Uterus (tissue), 4 donors: ENCODE results near the gene FOXO1. TPM values are rescaled to one million over a fixed set of nuclear protein-coding genes. Genes with fewer than 3 reads are reported as not detected.
A peak's percentile ranks its signal among the peaks of the same experiment; 100 is the strongest.

Experiments used
- DNase-seq, 2 donors: peaks; one replicate each; pipeline ENCODE4 v3.0.0-alpha.2; 2019 to 2020
- H3K27ac ChIP-seq, 2 donors: fragments of 200-600 bp; sonication (generic); 1 replicate in 1 of 2; 2 replicates in 1 of 2; pipeline ENCODE4 v1.5.1; 2016 to 2018
- H3K27me3 ChIP-seq, 2 donors: fragments of 200-600 bp; sonication (generic); one replicate each; pipeline ENCODE4 v1.5.1; 2018 to 2019; ENCODE audit warnings: control low read depth in 1 of 2
- H3K36me3 ChIP-seq, 2 donors: fragments of 200-600 bp; sonication (generic); one replicate each; pipeline ENCODE4 v1.5.1; 2019; ENCODE audit warnings: control low read depth in 1 of 2
- H3K4me1 ChIP-seq, 2 donors: fragments of 200-600 bp; sonication (generic); one replicate each; pipeline ENCODE4 v1.5.1; 2018 to 2019; ENCODE audit warnings: control low read depth in 1 of 2
- H3K4me3 ChIP-seq, 2 donors: fragments of 200-600 bp; sonication (generic); 1 replicate in 1 of 2; 2 replicates in 1 of 2; pipeline ENCODE4 v1.5.1; 2018 to 2019; ENCODE audit warnings: mild to moderate bottlenecking in 1 of 2
- H3K9me3 ChIP-seq, 2 donors: fragments of 200-600 bp; sonication (generic); one replicate each; pipeline ENCODE4 v1.5.1; 2019; ENCODE audit warnings: control low read depth in 1 of 2
- POLR2A ChIP-seq, 2 donors: fragments of 450-650 bp; IDR thresholded peaks; one replicate each; pipeline ENCODE4 v1.6.1; 2016; ENCODE audit warnings: antibody characterized with exemption in 2 of 2, mild to moderate bottlenecking in 1 of 2, moderate library complexity in 1 of 2
- intact Hi-C: fragments of 100-400 bp; cut with DNase I; formaldehyde crosslinking; loops from one replicate; pipeline ENCODE4 v1.15.1; 2023; ENCODE audit warnings: low total_unique reads
- total RNA-seq, 4 donors: library from RNA; depleted of rRNA in 3 of 4; stranded (reverse); fragments of >200 nt in 3 of 4; gene quantifications; one replicate each; pipeline versions ENCODE4 v1.1.0 to v1.2.4, GENCODE V29; 2014 to 2023
- TF ChIP-seq, protein P1 (sequence below), 4 experiments: fragments of 200-600 bp in 2 of 4; fragments of 450-650 bp in 2 of 4; sonication (generic) in 2 of 4; IDR thresholded peaks; one replicate each; pipeline ENCODE4 v1.5.1; 2016 to 2019; ENCODE audit warnings: antibody characterized with exemption in 4 of 4, mild to moderate bottlenecking in 2 of 4, moderate library complexity in 1 of 4
- donor health status: DM: yes; HTN: yes; CAD: no.

The FOXO1 gene
- total RNA-seq, 4 donors from 2014 or later = 46.8 to 130 (median 60.9) TPM

DNA sequence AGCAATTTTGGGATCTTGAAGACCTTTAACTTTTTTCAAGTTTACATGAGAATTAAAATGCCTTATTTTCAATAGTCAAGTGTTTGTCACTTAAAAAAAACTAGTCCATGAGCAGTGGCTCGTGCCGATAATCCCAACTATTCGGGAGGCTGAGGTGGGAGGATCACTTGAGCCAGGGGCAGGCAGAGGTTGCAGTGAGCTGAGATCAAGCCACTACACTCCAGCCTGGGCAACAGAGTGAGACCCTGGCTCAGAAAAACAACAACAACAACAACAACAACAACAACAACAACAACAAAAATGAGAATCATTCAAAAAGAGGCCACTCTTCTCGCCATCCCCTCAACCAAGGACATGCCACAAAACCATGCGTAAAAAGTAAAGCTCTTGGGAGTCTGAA, 5.7 kb downstream of the FOXO1 start:
- H3K27ac ChIP-seq = peak overlapping the region; percentile 100
- intact Hi-C loops = no loop called here
- H3K9me3 ChIP-seq = no peaks in the 10 kb centered on the region
- H3K4me1 ChIP-seq = no peaks in the 10 kb centered on the region
- H3K27me3 ChIP-seq = no peaks in the 10 kb centered on the region
- H3K36me3 ChIP-seq = no peaks in the 10 kb centered on the region
- peak overlapping the region in 1 of 2 donors; percentile 18 for H3K4me3 ChIP-seq
- DNase-seq = no peak
- no peak for TF ChIP-seq POLR2A (IDR thresholded peaks at IDR 0.05)
- TF ChIP-seq, protein P1, sequence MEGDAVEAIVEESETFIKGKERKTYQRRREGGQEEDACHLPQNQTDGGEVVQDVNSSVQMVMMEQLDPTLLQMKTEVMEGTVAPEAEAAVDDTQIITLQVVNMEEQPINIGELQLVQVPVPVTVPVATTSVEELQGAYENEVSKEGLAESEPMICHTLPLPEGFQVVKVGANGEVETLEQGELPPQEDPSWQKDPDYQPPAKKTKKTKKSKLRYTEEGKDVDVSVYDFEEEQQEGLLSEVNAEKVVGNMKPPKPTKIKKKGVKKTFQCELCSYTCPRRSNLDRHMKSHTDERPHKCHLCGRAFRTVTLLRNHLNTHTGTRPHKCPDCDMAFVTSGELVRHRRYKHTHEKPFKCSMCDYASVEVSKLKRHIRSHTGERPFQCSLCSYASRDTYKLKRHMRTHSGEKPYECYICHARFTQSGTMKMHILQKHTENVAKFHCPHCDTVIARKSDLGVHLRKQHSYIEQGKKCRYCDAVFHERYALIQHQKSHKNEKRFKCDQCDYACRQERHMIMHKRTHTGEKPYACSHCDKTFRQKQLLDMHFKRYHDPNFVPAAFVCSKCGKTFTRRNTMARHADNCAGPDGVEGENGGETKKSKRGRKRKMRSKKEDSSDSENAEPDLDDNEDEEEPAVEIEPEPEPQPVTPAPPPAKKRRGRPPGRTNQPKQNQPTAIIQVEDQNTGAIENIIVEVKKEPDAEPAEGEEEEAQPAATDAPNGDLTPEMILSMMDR (IDR thresholded peaks at IDR 0.05) = no peak

DNA sequence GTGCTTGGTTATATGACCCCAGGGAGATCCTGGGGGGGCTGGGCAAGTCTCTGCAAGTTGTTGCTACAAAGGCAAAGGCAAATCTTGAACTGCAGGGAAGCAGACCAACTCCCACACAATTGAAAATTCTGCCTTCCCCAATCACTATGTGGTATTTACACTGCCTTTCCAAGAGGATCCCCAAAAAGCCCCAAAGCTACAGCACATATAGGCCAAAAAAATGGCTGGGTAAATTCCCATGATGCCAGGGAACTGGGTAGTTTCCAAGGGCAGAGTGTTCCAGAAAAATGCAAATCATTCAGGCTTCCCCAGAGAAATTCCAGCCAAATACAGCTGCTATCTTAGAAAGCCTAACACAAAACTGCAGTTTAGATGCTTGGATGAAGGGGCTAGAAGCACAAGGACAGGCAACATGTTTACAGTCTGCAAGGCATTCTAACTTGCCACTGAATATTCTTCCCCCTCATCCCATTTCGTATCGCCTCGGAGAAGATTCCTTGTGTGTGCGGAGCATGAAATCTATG, 6.2 kb downstream of the FOXO1 start:
- no peaks in the 10 kb centered on the region for H3K9me3 ChIP-seq
- H3K27me3 ChIP-seq = no peaks in the 10 kb centered on the region
- DNase-seq = no peak
- intact Hi-C loops = no loop called here
- H3K36me3 ChIP-seq = no peaks in the 10 kb centered on the region
- H3K27ac ChIP-seq = peak overlapping the region; percentile 100
- H3K4me3 ChIP-seq = peak overlapping the region in 1 of 2 donors; percentile 18
- TF ChIP-seq POLR2A (IDR thresholded peaks at IDR 0.05) = no peak
- TF ChIP-seq, protein P1 (IDR thresholded peaks at IDR 0.05) = no peak
- no peaks in the 10 kb centered on the region for H3K4me1 ChIP-seq

DNA sequence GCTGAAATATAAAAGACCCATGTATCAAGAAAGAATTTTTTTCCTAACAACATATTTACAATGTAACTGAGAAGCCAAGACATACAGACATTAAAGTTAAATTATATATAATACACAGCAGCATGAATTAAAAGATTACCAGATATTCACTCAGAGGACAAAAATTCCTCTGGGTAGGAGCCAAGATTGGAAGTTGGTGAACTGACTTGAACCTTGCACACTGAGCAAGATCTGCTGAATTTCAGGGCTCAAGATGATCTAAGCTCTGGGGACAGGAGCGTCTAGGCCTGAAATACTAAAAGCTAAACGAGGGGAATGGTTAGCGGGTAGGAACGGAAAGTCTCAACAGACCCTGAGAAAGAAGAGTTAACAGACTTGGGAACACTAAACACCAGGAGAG, 8.5 kb downstream of the FOXO1 start:
- Histone ChIP-seq H3K27me3 (no peaks in the 10 kb centered on the region), H3K9me3 (no peaks in the 10 kb centered on the region), H3K27ac (peak overlapping the region in 1 of 2 donors; percentile 24), H3K4me3 (no peak overlapping the region), H3K36me3 (no peaks in the 10 kb centered on the region), H3K4me1 (peaks cover 0 to 2% of the 10 kb centered on the region in 2 donors)
- intact Hi-C loops = no loop called here
- no peak for DNase-seq
- TF ChIP-seq, protein P1 (IDR thresholded peaks at IDR 0.05) = no peak
- no peak for TF ChIP-seq POLR2A (IDR thresholded peaks at IDR 0.05)

DNA sequence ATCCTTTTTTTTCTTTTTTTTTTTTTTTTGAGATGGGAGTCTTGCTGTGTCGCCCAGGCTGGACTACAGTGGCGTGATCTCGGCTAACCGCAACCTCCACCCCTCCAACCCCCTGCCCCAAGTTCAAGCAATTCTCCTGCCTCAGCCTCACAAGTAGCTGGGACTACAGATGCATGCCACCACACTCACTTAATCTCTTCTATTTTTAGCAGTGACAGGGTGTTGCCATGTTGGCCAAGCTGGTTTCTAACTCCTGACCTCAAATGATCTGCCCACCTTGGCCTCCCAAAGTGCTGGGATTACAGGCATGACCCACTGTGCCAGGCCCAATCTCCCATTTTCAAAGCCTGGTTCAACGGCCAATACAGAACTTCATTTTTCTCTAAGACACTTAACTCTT, 9.1 kb downstream of the FOXO1 start:
- no peak for DNase-seq
- Histone ChIP-seq H3K27ac (peak overlapping the region in 1 of 2 donors; percentile 24), H3K27me3 (no peaks in the 10 kb centered on the region), H3K36me3 (no peaks in the 10 kb centered on the region), H3K9me3 (no peaks in the 10 kb centered on the region), H3K4me1 (peaks cover 0 to 8% of the 10 kb centered on the region in 2 donors), H3K4me3 (no peak overlapping the region)
- intact Hi-C loops = no loop called here
- TF ChIP-seq, protein P1 (IDR thresholded peaks at IDR 0.05) = no peak
- TF ChIP-seq POLR2A (IDR thresholded peaks at IDR 0.05) = no peak

DNA sequence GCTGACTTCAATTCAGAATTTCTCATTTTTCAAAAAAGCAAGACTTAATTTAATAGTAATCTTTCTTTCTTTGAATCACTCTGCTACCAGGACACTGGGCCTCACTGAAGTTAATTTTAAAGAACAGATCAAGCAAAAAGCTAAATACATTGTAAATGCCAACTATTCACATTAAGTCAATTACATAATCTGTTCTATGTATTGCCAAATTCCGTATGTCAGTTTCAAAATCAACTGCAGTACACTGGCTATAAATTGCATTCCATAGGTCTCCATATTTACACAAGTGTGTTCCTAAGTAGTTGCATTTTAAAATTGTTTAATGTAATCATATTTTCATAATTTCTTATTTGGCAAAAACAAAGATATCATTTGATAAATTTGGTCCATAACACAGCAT, 10.1 kb downstream of the FOXO1 start:
- no peak overlapping the region for H3K4me3 ChIP-seq
- peaks cover 0 to 14% of the 10 kb centered on the region in 2 donors for H3K4me1 ChIP-seq
- no peaks in the 10 kb centered on the region for H3K9me3 ChIP-seq
- H3K36me3 ChIP-seq = no peaks in the 10 kb centered on the region
- no peak for TF ChIP-seq POLR2A (IDR thresholded peaks at IDR 0.05)
- TF ChIP-seq, protein P1 (IDR thresholded peaks at IDR 0.05) = no peak
- H3K27ac ChIP-seq = no peak overlapping the region
- no peaks in the 10 kb centered on the region for H3K27me3 ChIP-seq
- no peak for DNase-seq
- intact Hi-C loops = no loop called here
